ENCODE measurements around the gene TNFSF10.

DNA sequence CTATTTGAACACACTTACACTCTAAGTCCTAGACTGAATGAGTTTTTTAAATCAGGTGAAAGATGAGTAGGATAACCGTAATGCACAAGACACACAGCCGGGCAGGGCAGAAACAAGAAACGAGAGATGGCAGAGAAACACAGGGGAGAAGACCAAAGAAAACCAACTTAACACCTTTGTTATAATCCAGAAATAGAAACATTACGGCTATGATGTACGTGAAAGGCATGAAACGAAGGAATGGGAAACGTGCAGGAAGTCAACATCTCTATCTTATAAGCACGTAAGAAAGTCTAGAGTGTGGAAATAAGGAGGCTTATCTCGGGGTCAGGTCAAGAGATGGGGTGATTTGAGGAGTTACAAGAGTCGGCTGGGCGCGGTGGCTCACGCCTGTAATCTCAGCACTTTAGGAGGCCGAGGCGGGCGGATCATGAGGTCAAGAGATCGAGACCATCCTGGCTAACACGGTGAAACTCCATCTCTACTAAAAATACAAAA is 1.9 kb upstream of the TNFSF10 start:
- TF ChIP-seq, protein P1, sequence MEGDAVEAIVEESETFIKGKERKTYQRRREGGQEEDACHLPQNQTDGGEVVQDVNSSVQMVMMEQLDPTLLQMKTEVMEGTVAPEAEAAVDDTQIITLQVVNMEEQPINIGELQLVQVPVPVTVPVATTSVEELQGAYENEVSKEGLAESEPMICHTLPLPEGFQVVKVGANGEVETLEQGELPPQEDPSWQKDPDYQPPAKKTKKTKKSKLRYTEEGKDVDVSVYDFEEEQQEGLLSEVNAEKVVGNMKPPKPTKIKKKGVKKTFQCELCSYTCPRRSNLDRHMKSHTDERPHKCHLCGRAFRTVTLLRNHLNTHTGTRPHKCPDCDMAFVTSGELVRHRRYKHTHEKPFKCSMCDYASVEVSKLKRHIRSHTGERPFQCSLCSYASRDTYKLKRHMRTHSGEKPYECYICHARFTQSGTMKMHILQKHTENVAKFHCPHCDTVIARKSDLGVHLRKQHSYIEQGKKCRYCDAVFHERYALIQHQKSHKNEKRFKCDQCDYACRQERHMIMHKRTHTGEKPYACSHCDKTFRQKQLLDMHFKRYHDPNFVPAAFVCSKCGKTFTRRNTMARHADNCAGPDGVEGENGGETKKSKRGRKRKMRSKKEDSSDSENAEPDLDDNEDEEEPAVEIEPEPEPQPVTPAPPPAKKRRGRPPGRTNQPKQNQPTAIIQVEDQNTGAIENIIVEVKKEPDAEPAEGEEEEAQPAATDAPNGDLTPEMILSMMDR (IDR thresholded peaks at IDR 0.05; ENCODE audit: borderline replicate concordance, extremely low read depth, low read length, poor library complexity, severe bottlenecking) = no peak
- no peak for TF ChIP-seq EZH2 (IDR thresholded peaks at IDR 0.05; ENCODE audit: borderline replicate concordance, low read depth, low read length, severe bottlenecking)

Measured in DND-41 (cell line).